Mesendoderm (in vitro differentiated cells): ENCODE data around the gene ZNF280C.
"Not testable (repeated sequence)": the region's sequence is repeated elsewhere in the genome, so short reads cannot be mapped to it uniquely, and the experiment has no call there.

Experiments
- DNase-seq: peaks from one replicate; pipeline ENCODE4 v3.0.0; 2013
- H2AK5ac ChIP-seq: 2 replicates; pipeline ENCODE4 v1.6.1; 2013; ENCODE audit warnings: low read length, inconsistent platforms
- H2BK120ac ChIP-seq: 2 replicates; pipeline ENCODE4 v1.6.1; 2013; ENCODE audit warnings: low read depth, mild to moderate bottlenecking, low read length, moderate library complexity, mixed read lengths
- H2BK15ac ChIP-seq: replicated peaks from 2 replicates; pipeline ENCODE4 v1.6.1; 2013; ENCODE audit warnings: low read depth, mild to moderate bottlenecking, moderate library complexity
- H2BK5ac ChIP-seq: 2 replicates; pipeline ENCODE4 v1.6.1; 2013; ENCODE audit warnings: low read length, inconsistent platforms
- H3K18ac ChIP-seq: 2 replicates; pipeline ENCODE4 v1.6.1; 2013; ENCODE audit warnings: mild to moderate bottlenecking, low read length, mixed read lengths
- H3K23ac ChIP-seq: one replicate; pipeline ENCODE4 v1.6.1; 2013; ENCODE audit warnings: low read length
- H3K27ac ChIP-seq: 2 replicates; pipeline ENCODE4 v1.5.1; 2013; ENCODE audit warnings: low read depth, mild to moderate bottlenecking, inconsistent platforms, low read length, moderate library complexity
- H3K27me3 ChIP-seq: 2 replicates; pipeline ENCODE4 v1.6.1; 2013; ENCODE audit warnings: low read length, control low read depth, mild to moderate bottlenecking, inconsistent platforms; ENCODE audit not compliant: insufficient read depth, poor library complexity
- H3K36me3 ChIP-seq: 2 replicates; pipeline ENCODE4 v1.6.1; 2013; ENCODE audit warnings: low read length, inconsistent platforms; ENCODE audit not compliant: control insufficient read depth, insufficient read depth
- H3K4ac ChIP-seq: one replicate; pipeline ENCODE4 v1.6.1; 2013; ENCODE audit warnings: low read depth, mild to moderate bottlenecking, low read length, moderate library complexity
- H3K4me1 ChIP-seq: 2 replicates; pipeline ENCODE4 v1.6.1; 2013; ENCODE audit warnings: low read depth, low read length, inconsistent platforms; ENCODE audit not compliant: control insufficient read depth
- H3K4me2 ChIP-seq: 2 replicates; pipeline ENCODE4 v1.6.1; 2013; ENCODE audit warnings: low read length
- H3K4me3 ChIP-seq: 2 replicates; pipeline ENCODE4 v1.5.1; 2013; ENCODE audit warnings: mild to moderate bottlenecking, low read length
- H3K56ac ChIP-seq: one replicate; pipeline ENCODE4 v1.6.1; 2013; ENCODE audit warnings: low read length
- H3K79me1 ChIP-seq: 2 replicates; pipeline ENCODE4 v1.6.1; 2013; ENCODE audit warnings: low read length, inconsistent platforms
- H3K79me2 ChIP-seq: 2 replicates; pipeline ENCODE4 v1.6.1; 2013; ENCODE audit warnings: mild to moderate bottlenecking, low read length; ENCODE audit not compliant: control insufficient read depth, insufficient read depth
- H3K9ac ChIP-seq: 2 replicates; pipeline ENCODE4 v1.6.1; 2013; ENCODE audit warnings: low read length, inconsistent platforms
- H4K5ac ChIP-seq: one replicate; pipeline ENCODE4 v1.6.1; 2013; ENCODE audit warnings: low read length
- H4K8ac ChIP-seq: one replicate; pipeline ENCODE4 v1.6.1; 2013; ENCODE audit warnings: low read depth, mild to moderate bottlenecking, control low read depth, low read length, moderate library complexity
- WGBS: extraction: QIAGEN DNeasy Blood & Tissue Kit; methylation state at CpG from one replicate; pipeline ENCODE4 v1.1.7; 2013; ENCODE audit warnings: low lambda C conversion rate, missing lambda C conversion rate; ENCODE audit not compliant: insufficient coverage; ENCODE audit errors: extremely low coverage; 5-methylcytosine and 5-hydroxymethylcytosine counted together

ZNF280C gene

DNA sequence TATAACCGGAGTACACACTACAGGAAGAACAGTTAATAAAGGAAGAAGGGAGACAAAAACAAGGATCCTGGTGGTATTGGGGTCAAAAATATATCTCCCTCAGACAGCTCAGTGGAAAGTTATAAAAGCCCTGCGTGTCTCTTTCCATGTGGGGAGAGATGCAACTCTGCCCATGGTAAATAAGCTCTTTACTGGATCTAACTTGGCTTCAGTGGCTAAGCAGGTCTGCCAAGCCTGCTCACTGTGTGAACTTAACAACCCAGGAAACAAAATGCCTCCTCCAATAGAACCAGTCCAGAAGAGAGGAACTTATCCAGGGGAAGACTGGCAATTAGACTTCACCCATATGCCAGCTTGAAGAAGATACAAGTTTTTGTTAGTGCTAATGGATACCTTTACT, 17.0 kb upstream of the ZNF280C start:
- H3K27ac ChIP-seq = no peak overlapping the region
- DNase-seq = no peak
- H4K8ac ChIP-seq = no peak overlapping the region
- no CpG with 5 or more reads among the region's 2 CpGs for WGBS
- no peak overlapping the region for H3K9ac ChIP-seq
- H2BK120ac ChIP-seq = no peak overlapping the region
- no peak overlapping the region for H3K23ac ChIP-seq
- H3K4me1 ChIP-seq = no peaks in the 10 kb centered on the region
- no peak overlapping the region for H3K18ac ChIP-seq
- H3K79me1 ChIP-seq = no peaks in the 10 kb centered on the region
- H2BK5ac ChIP-seq = no peak overlapping the region
- H2BK15ac ChIP-seq = no peak overlapping the region
- no peak overlapping the region for H3K4ac ChIP-seq
- H3K27me3 ChIP-seq = no peaks in the 10 kb centered on the region
- H3K56ac ChIP-seq = no peak overlapping the region
- no peak overlapping the region for H3K4me3 ChIP-seq
- no peak overlapping the region for H2AK5ac ChIP-seq
- no peaks in the 10 kb centered on the region for H3K79me2 ChIP-seq
- no peak overlapping the region for H4K5ac ChIP-seq
- no peaks in the 10 kb centered on the region for H3K36me3 ChIP-seq
- H3K4me2 ChIP-seq = no peak overlapping the region

DNA sequence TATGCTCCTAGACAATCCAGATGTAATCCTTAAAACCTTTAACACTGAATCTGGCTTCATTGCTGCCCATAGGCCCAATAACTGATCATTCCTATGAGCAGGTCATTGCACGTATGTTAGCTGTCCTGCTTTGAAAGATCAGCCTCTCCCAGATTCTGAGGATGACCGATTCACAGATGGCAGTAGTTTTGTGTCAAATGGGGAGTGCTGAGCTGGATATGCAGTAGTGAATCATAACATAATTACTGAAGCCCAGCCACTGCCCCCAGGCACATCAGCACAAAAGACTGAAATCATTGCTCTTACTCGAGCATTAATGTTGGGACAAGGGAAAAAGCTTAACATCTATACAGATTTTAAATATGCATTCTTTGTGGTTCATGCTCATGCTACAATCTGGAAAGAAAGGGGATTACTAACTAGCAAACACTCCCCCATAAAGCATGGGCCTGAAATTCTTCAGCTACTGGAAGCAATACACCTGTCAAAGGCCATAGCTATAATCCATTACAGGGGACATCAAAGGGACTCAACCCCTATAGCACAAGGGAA, 16.4 kb upstream of the ZNF280C start:
- DNase-seq = no peak
- Histone ChIP-seq H2BK5ac (no peak overlapping the region), H3K79me1 (no peaks in the 10 kb centered on the region), H3K23ac (no peak overlapping the region), H4K5ac (no peak overlapping the region), H3K36me3 (no peaks in the 10 kb centered on the region), H3K4me3 (no peak overlapping the region), H3K4me1 (no peaks in the 10 kb centered on the region), H2BK15ac (no peak overlapping the region), H3K4me2 (no peak overlapping the region), H3K56ac (no peak overlapping the region), H2AK5ac (no peak overlapping the region), H3K4ac (no peak overlapping the region), H3K27ac (no peak overlapping the region), H3K27me3 (no peaks in the 10 kb centered on the region), H2BK120ac (no peak overlapping the region), H4K8ac (no peak overlapping the region), H3K18ac (no peak overlapping the region), H3K9ac (no peak overlapping the region), H3K79me2 (no peaks in the 10 kb centered on the region)
- no CpG with 5 or more reads among the region's 3 CpGs for WGBS

DNA sequence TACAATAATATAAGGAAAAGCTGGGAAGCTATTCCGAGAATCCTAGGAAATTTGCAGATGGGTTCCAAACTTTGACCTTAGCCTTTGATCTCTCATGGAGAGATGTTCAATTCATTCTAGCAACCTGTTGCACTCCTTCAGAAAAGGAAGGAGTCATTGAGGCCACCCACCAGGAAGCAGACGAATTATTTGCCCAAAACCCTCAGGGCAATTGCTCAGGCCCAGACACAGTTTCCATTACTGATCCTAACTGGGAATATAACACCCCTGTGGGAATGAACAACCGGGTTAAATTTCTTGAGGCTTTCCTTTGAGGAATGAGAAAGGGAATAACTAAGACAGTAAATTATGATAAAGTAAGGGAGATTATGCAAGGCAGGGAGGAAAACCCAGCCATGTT, 13.5 kb upstream of the ZNF280C start:
- no peak overlapping the region for H2BK15ac ChIP-seq
- no peak overlapping the region for H4K5ac ChIP-seq
- no peak overlapping the region for H3K23ac ChIP-seq
- no peak overlapping the region for H3K56ac ChIP-seq
- no peaks in the 10 kb centered on the region for H3K27me3 ChIP-seq
- H3K4ac ChIP-seq = no peak overlapping the region
- H3K9ac ChIP-seq = no peak overlapping the region
- no peak overlapping the region for H3K4me2 ChIP-seq
- H3K18ac ChIP-seq = no peak overlapping the region
- H3K27ac ChIP-seq = no peak overlapping the region
- no CpG with 5 or more reads among the region's 3 CpGs for WGBS
- H4K8ac ChIP-seq = no peak overlapping the region
- no peak overlapping the region for H3K4me3 ChIP-seq
- no peak overlapping the region for H2BK120ac ChIP-seq
- H3K79me1 ChIP-seq = no peaks in the 10 kb centered on the region
- H3K36me3 ChIP-seq = no peaks in the 10 kb centered on the region
- no peaks in the 10 kb centered on the region for H3K4me1 ChIP-seq
- H2BK5ac ChIP-seq = no peak overlapping the region
- H2AK5ac ChIP-seq = no peak overlapping the region
- no peaks in the 10 kb centered on the region for H3K79me2 ChIP-seq
- no peak for DNase-seq

DNA sequence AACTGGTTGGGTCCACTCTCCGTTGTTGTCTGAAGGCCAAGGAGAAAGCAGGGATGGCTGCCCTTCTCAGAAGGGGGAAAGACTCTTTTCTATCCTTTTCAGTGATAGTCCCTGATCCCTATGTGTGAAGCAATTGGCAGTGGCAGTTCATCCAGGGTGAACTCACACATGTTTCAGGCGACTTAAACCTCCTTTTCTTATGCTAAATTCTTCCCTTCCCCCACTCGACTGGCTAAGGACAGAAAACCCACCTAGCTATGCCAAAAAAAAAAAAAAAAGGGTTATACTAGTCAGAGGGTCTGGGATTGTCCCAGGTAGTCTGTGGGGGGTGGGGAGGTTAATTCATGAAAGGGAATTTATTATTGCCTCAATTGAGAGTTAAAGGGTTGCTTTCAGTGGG, 12.2 kb upstream of the ZNF280C start:
- no peaks in the 10 kb centered on the region for H3K36me3 ChIP-seq
- no CpG with 5 or more reads among the region's 3 CpGs for WGBS
- no peak overlapping the region for H3K9ac ChIP-seq
- H3K56ac ChIP-seq = peak overlapping the region; percentile 34
- no peak overlapping the region for H3K18ac ChIP-seq
- no peaks in the 10 kb centered on the region for H3K4me1 ChIP-seq
- no peak overlapping the region for H4K5ac ChIP-seq
- H3K23ac ChIP-seq = no peak overlapping the region
- H3K79me1 ChIP-seq = no peaks in the 10 kb centered on the region
- no peak overlapping the region for H4K8ac ChIP-seq
- H3K27me3 ChIP-seq = no peaks in the 10 kb centered on the region
- no peaks in the 10 kb centered on the region for H3K79me2 ChIP-seq
- H2BK120ac ChIP-seq = no peak overlapping the region
- no peak overlapping the region for H3K4ac ChIP-seq
- no peak overlapping the region for H2AK5ac ChIP-seq
- DNase-seq = peak; percentile 62
- H3K4me3 ChIP-seq = no peak overlapping the region
- H2BK5ac ChIP-seq = no peak overlapping the region
- H2BK15ac ChIP-seq = no peak overlapping the region
- H3K4me2 ChIP-seq = no peak overlapping the region
- peak overlapping the region; percentile 66 for H3K27ac ChIP-seq

DNA sequence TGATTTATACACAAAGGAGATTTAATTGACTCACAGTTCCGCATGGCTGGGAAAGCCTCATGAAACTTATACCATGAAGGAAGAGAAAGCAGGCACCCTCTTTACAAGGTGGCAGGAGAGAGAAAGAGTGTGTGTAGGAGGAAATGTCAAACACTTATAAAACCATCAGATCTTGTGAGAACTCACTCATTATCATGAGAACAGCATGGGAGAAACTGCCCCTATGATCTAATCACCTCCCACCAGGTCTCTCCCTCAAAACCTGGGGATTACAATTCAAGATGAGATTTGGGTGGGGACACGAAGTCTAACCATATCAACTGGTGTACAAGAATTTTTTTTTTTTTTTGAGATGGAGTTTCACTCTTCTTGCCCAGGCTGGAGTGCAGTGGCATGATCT, 3.6 kb upstream of the ZNF280C start:
- H2BK120ac ChIP-seq = not testable (repeated sequence)

DNA sequence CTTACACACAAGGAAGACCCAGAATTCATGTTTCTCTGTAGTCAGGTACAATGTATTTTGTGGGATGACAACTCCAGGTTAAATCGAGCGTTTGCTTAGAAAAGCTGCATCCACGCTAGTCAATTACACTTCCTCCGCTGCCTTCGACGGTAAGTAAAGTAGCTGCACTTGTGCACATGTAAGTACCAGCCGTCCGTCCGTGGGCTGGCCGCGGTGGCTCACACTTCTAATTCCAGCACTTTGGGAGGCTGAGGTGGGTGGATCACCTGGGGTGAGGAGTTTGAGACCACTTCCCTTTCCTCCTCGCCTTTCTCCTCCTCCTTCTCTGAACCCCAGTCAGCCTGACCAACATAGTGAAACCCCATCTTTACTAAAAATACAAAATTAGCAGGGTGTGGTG, 692 bp upstream of the ZNF280C start:
- H3K36me3 ChIP-seq, H3K4ac ChIP-seq, H3K4me2 ChIP-seq, H3K23ac ChIP-seq, H3K4me1 ChIP-seq, H3K4me3 ChIP-seq, H2AK5ac ChIP-seq, DNase-seq, H2BK5ac ChIP-seq, H2BK15ac ChIP-seq, H3K27ac ChIP-seq, H3K9ac ChIP-seq, H3K27me3 ChIP-seq, H3K79me1 ChIP-seq, H2BK120ac ChIP-seq, H4K5ac ChIP-seq, H3K56ac ChIP-seq, H3K18ac ChIP-seq: not testable (repeated sequence)
- Histone ChIP-seq H4K8ac (peak overlapping the region; percentile 13), H3K79me2 (peaks cover 14% of the 10 kb centered on the region)
- WGBS = no CpG with 5 or more reads among the region's 12 CpGs

More for the DNA sequence above, 3.6 kb upstream of the ZNF280C start:
- H2AK5ac ChIP-seq, H3K4ac ChIP-seq, H3K23ac ChIP-seq, H3K9ac ChIP-seq, H3K4me3 ChIP-seq, H2BK15ac ChIP-seq, H3K56ac ChIP-seq, H3K79me1 ChIP-seq, H3K4me2 ChIP-seq, H3K27me3 ChIP-seq, H3K18ac ChIP-seq, H2BK5ac ChIP-seq, H3K4me1 ChIP-seq, H3K27ac ChIP-seq, H3K36me3 ChIP-seq, H3K79me2 ChIP-seq, H4K5ac ChIP-seq, DNase-seq, H4K8ac ChIP-seq: not testable (repeated sequence)
- WGBS = no CpG with 5 or more reads among the region's 2 CpGs
